A549 (cell line): Measurements from ENCODE around the gene VASH2. TPM values are rescaled to one million over a fixed set of nuclear protein-coding genes. Genes with fewer than 3 reads are reported as not detected.

Source experiments
- ATAC-seq, 2 experiments: fragments of 200-7000 bp in 1 of 2; fragments of >200 bp in 1 of 2; cut with Nextera tagmentation in 1 of 2; cut with Tn5 transposase in 1 of 2; 3 replicates each; pipeline versions ENCODE4 v1.8.0 to v1.9.1; 2018 to 2020; ENCODE audit warnings: mild to moderate bottlenecking in 1 of 2, moderate library complexity in 1 of 2
- CTCF ChIA-PET: fragments of 300-600 bp; sonication (Branson Sonifier 250); formaldehyde crosslinking; extraction: SDS; loops from one replicate; lab custom pipeline; 2021; ENCODE audit warnings: antibody characterized with exemption, inconsistent platforms; lab: Yijun Ruan, JAX
- POLR2A ChIA-PET: fragments of 350-600 bp; formaldehyde crosslinking; extraction: SDS; loops from one replicate; lab custom pipeline; 2021; ENCODE audit warnings: antibody characterized with exemption, inconsistent platforms; lab: Yijun Ruan, JAX
- DNase-seq, 2 experiments: peaks; one replicate each; pipeline versions ENCODE4 v3.0.0 to v3.0.0-alpha.2; 2011 to 2016; ENCODE audit warnings: low read depth in 1 of 2, low spot score in 1 of 2
- FAIRE-seq: peaks from 2 replicates; lab custom pipeline; 2011; peaks lifted over from hg19 to GRCh38; lab: Jason Lieb, UNC
- H3K27ac ChIP-seq, 2 experiments: fragments of >200 bp; sonication (Bioruptor Twin); formaldehyde crosslinking; 3 replicates each; pipeline ENCODE4 v1.5.1; 2016 to 2017
- H3K4me1 ChIP-seq: fragments of >200 bp; sonication (Bioruptor Twin); formaldehyde crosslinking; 3 replicates; pipeline ENCODE4 v1.6.1; 2016
- H3K4me2 ChIP-seq: fragments of >200 bp; sonication (Bioruptor Twin); formaldehyde crosslinking; 3 replicates; pipeline ENCODE4 v1.6.1; 2016
- H3K4me3 ChIP-seq: fragments of >200 bp; sonication (Bioruptor Twin); formaldehyde crosslinking; 3 replicates; pipeline ENCODE4 v1.5.1; 2016
- H3K9me3 ChIP-seq: fragments of >200 bp; sonication (Bioruptor Twin); formaldehyde crosslinking; 3 replicates; pipeline ENCODE4 v1.6.1; 2016
- CBX2 ChIP-seq: fragments of 200-600 bp; sonication (generic); IDR thresholded peaks from 2 replicates; pipeline ENCODE4 v1.6.1; 2016; ENCODE audit warnings: low read depth, mild to moderate bottlenecking, borderline replicate concordance
- CTCF ChIP-seq: fragments of >200 bp; sonication (Bioruptor Twin); formaldehyde crosslinking; IDR thresholded peaks from 3 replicates; pipeline ENCODE4 v1.5.1; 2016
- EHMT2 ChIP-seq: fragments of 200-600 bp; sonication (generic); IDR thresholded peaks from 2 replicates; pipeline ENCODE4 v1.6.1; 2016; ENCODE audit warnings: antibody characterized with exemption, low read depth, mild to moderate bottlenecking, moderate library complexity
- EP300 ChIP-seq, 2 experiments: fragments of >200 bp; sonication (Bioruptor Twin); formaldehyde crosslinking; IDR thresholded peaks; 2 replicates in 1 of 2; 3 replicates in 1 of 2; pipeline ENCODE4 v1.6.1; 2016 to 2017
- HDAC2 ChIP-seq: fragments of 200-600 bp; sonication (generic); IDR thresholded peaks from 2 replicates; pipeline ENCODE4 v1.6.1; 2016
- MYC ChIP-seq: IDR thresholded peaks from 2 replicates; pipeline ENCODE4 v1.6.1; 2012; ENCODE audit warnings: mild to moderate bottlenecking, inconsistent platforms, low read length, improper control_type of control experiment, borderline replicate concordance
- NFE2L2 ChIP-seq: fragments of 150-350 bp; conservative IDR thresholded peaks from 2 replicates; pipeline ENCODE4 v1.6.1; 2014; ENCODE audit warnings: low read length
- NR3C1 ChIP-seq: fragments of >200 bp; sonication (Bioruptor Twin); formaldehyde crosslinking; IDR thresholded peaks from 3 replicates; pipeline ENCODE4 v1.6.1; 2017
- PBX3 ChIP-seq: IDR thresholded peaks from 2 replicates; pipeline ENCODE4 v1.6.1; 2012
- RAD21 ChIP-seq, 2 experiments: fragments of >200 bp in 1 of 2; sonication (Bioruptor Twin) in 1 of 2; formaldehyde crosslinking in 1 of 2; IDR thresholded peaks in 1 of 2; conservative IDR thresholded peaks in 1 of 2; 2 replicates in 1 of 2; 3 replicates in 1 of 2; pipeline ENCODE4 v1.6.1; 2012 to 2018; ENCODE audit warnings: inconsistent platforms in 1 of 2
- RCOR1 ChIP-seq: fragments of 150-350 bp; IDR thresholded peaks from 2 replicates; pipeline ENCODE4 v1.6.1; 2014; ENCODE audit warnings: antibody characterized with exemption, low read length, low read depth
- RFX5 ChIP-seq: fragments of 450-650 bp; IDR thresholded peaks from 2 replicates; pipeline ENCODE4 v1.7.1; 2014; ENCODE audit warnings: antibody characterized with exemption, mild to moderate bottlenecking, moderate library complexity
- RNF2 ChIP-seq: fragments of 200-600 bp; sonication (generic); IDR thresholded peaks from 2 replicates; pipeline ENCODE4 v1.6.1; 2016; ENCODE audit warnings: low read depth, mild to moderate bottlenecking, antibody characterized with exemption, moderate library complexity, borderline replicate concordance
- SMC3 ChIP-seq: fragments of >200 bp; sonication (Bioruptor Twin); formaldehyde crosslinking; IDR thresholded peaks from 3 replicates; pipeline ENCODE4 v1.6.1; 2018; ENCODE audit warnings: inconsistent platforms
- SREBF2 ChIP-seq: fragments of 450-650 bp; IDR thresholded peaks from 2 replicates; pipeline ENCODE4 v1.6.1; 2014; ENCODE audit warnings: mild to moderate bottlenecking, moderate library complexity
- TFCP2L1 ChIP-seq: fragments of 250-450 bp; sonication (Bioruptor Pico); IDR thresholded peaks from 2 replicates; pipeline ENCODE4 v1.5.0; 2021; ENCODE audit warnings: mild to moderate bottlenecking
- TP53 ChIP-seq: fragments of 250-450 bp; sonication (Bioruptor Pico); IDR thresholded peaks from 2 replicates; pipeline ENCODE4 v1.5.0; 2021; ENCODE audit warnings: mild to moderate bottlenecking, moderate library complexity
- ZSCAN20 ChIP-seq: fragments of 250-450 bp; sonication (Bioruptor Pico); IDR thresholded peaks from 2 replicates; pipeline ENCODE4 v1.8.0; 2022; ENCODE audit warnings: mild to moderate bottlenecking, moderate library complexity
- WGBS: methylation state at CpG from one replicate; pipeline ENCODE4 v1.1.6; 2017; ENCODE audit errors: missing lambda C conversion rate; 5-methylcytosine and 5-hydroxymethylcytosine counted together
- polyA plus RNA-seq, 4 experiments: library from polyadenylated mRNA; depleted of rRNA in 3 of 4; stranded (reverse); fragments of >200 nt; fragmentation: RNase III in 1 of 4; extraction: RNeasy Plus Mini Kit Qiagen cat#74134 plus additional on column Dnase treatment in 1 of 4; gene quantifications; 2 replicates in 3 of 4; 3 replicates in 1 of 4; pipeline ENCODE4 v1.2.3, GENCODE V29; 2011 to 2017
- TF ChIP-seq, protein P1 (sequence below): fragments of 250-450 bp; sonication (Bioruptor Pico); IDR thresholded peaks from 2 replicates; pipeline ENCODE4 v1.5.0; 2021; ENCODE audit warnings: mild to moderate bottlenecking, moderate library complexity, borderline replicate concordance
- TF ChIP-seq, protein P2 (sequence below): fragments of >200 bp; sonication (Bioruptor Twin); formaldehyde crosslinking; IDR thresholded peaks from 2 replicates; pipeline ENCODE4 v1.6.1; 2016

The VASH2 gene
- polyA plus RNA-seq, 2 of the 4 experiments (the other 2 are of a cell fraction), result 3.4 to 4.7 TPM

GRCh38 chr1:212918824-212919223 lies 31.5 kb upstream of the VASH2 start (continued):
- TF ChIP-seq, protein P1, sequence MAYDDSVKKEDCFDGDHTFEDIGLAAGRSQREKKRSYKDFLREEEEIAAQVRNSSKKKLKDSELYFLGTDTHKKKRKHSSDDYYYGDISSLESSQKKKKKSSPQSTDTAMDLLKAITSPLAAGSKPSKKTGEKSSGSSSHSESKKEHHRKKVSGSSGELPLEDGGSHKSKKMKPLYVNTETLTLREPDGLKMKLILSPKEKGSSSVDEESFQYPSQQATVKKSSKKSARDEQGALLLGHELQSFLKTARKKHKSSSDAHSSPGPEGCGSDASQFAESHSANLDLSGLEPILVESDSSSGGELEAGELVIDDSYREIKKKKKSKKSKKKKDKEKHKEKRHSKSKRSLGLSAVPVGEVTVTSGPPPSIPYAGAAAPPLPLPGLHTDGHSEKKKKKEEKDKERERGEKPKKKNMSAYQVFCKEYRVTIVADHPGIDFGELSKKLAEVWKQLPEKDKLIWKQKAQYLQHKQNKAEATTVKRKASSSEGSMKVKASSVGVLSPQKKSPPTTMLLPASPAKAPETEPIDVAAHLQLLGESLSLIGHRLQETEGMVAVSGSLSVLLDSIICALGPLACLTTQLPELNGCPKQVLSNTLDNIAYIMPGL (CRISPR knock-in tag), result no peak

DNA sequence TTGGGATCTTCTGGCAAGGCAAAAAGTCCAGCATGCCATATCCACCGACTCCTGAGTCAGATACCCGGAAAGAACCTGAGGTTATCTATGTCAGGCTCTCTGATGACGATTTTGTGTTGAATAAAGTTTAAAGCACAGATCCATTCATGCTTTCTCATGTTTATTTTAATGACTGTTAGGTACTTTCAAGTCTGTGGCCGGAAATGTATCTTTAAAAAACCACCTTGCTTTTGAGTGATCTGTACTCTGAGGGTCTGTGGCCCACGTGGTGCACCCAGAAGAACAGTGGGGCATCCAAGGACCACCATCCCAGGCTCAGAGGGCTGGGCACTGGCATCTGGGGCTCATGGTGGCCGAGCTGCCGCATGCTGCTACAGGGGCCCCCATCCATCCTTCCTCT lies 30.1 kb upstream of the VASH2 start:
- H3K4me3 ChIP-seq, result no peak overlapping the region
- 72% methylated on average over 7 of the region's 7 CpGs for WGBS
- peaks cover 13% of the 10 kb centered on the region for H3K9me3 ChIP-seq
- H3K4me1 ChIP-seq, result peaks cover 29% of the 10 kb centered on the region
- ChIA-PET POLR2A (no interaction called here), CTCF (interaction anchor here (1.2 to 2.5 kb wide), 3 partner anchors 10 to 75 kb away, joined by 4 to 8 read pairs (median 4); no protein-coding TSS in a partner anchor)
- no peak overlapping the region for H3K4me2 ChIP-seq
- FAIRE-seq (no peak), DNase-seq (no peak), ATAC-seq (no peak)
- H3K27ac ChIP-seq, result peak overlapping the region in 1 of 2 experiments; percentile 50; a peak in 2 of 6 replicates
- TF ChIP-seq EHMT2 (no peak), HDAC2 (no peak), CBX2 (no peak), RFX5 (no peak), SMC3 (no peak), ZSCAN20 (CRISPR knock-in tag) (no peak), SREBF2 (no peak), RAD21 (conservative IDR thresholded peaks at IDR 0.05 in 1 of 2, IDR thresholded peaks at IDR 0.05 in 1 of 2) (no peak), RNF2 (no peak), EP300 (IDR thresholded peaks at IDR 0.05) (no peak), PBX3 (no peak), NFE2L2 (no peak), RCOR1 (no peak), TFCP2L1 (CRISPR knock-in tag) (no peak), TP53 (CRISPR knock-in tag) (no peak)
- TF ChIP-seq, protein P2, sequence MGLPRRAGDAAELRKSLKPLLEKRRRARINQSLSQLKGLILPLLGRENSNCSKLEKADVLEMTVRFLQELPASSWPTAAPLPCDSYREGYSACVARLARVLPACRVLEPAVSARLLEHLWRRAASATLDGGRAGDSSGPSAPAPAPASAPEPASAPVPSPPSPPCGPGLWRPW, result no peak

DNA sequence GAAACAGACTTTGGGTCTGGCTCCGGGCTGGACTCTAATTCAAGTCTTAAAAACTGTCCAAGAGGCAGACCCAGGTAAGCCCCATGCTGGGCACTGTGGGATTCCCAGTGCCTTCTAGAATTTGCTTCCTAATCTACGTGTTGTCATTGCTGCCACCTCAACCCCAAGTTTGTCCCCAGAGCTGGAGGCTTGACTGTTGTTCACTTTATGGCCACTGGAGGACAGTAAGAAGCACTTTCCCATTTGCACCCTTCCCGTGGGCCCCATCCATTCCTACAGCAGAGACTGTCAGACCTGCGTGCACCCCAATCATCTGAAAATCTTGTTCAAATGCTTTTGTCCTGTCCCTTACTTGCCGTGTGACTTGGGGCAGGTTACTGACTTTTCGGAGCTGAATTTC lies 29.4 kb upstream of the VASH2 start:
- Histone ChIP-seq H3K4me1 (peaks cover 24% of the 10 kb centered on the region), H3K4me3 (no peak overlapping the region), H3K9me3 (peaks cover 13% of the 10 kb centered on the region), H3K27ac (peak overlapping the region in 1 of 2 experiments; percentile 50; a peak in 2 of 6 replicates), H3K4me2 (no peak overlapping the region)
- DNase-seq (no peak), FAIRE-seq (no peak), ATAC-seq (no peak)
- 79% methylated on average over 6 of the region's 6 CpGs for WGBS
- POLR2A ChIA-PET, result interaction anchor here (0.8 kb wide), 1 partner anchor 63 kb away, joined by 4 read pairs; the partner anchor contains the start of gene FLVCR1
- CTCF ChIA-PET, result interaction anchor here (1.2 to 2.5 kb wide), 3 partner anchors 9 to 74 kb away, joined by 4 to 8 read pairs (median 4); no protein-coding TSS in a partner anchor
- TF ChIP-seq CTCF (peak; percentile 19; the same call in 2 of the 3 replicates), TFCP2L1 (CRISPR knock-in tag) (no peak), NR3C1 (no peak), SMC3 (0 out of 3 replicates have a peak, but pooled peaks have one; percentile 14), MYC (no peak)
